Measurements from ENCODE around the gene BLTP3B.

BLTP3B gene

GRCh38 chr12:100101000-100101399, 41.7 kb downstream of the BLTP3B start:
- intact Hi-C loops (cut with DNase I; ENCODE audit: low total_unique reads) = no loop called here
- H3K36me3 ChIP-seq = peaks cover 34 to 51% (median 44%) of the 10 kb centered on the region in 3 donors

More at GRCh38 chr12:100101000-100101399, 41.7 kb downstream of the BLTP3B start:
- Histone ChIP-seq H3K27ac (no peak overlapping the region), H3K4me3 (no peak overlapping the region), H3K9me3 (no peaks in the 10 kb centered on the region), H3K4me1 (no peaks in the 10 kb centered on the region), H3K27me3 (no peaks in the 10 kb centered on the region)
- no peak for TF ChIP-seq CTCF (IDR thresholded peaks at IDR 0.05)
- DNase-seq = no peak

Data from tibial artery (tissue), 4 donors.